Mesothelial cell of epicardium (in vitro differentiated cells): ENCODE data around the gene ENOX2. TPM values are rescaled to one million over a fixed set of nuclear protein-coding genes. Genes with fewer than 3 reads are reported as not detected.

Experiments
- DNase-seq, 2 experiments: peaks; one replicate each; pipeline ENCODE4 v3.0.0; 2021; ENCODE audit warnings: low spot score in 2 of 2; ENCODE audit not compliant: unreplicated experiment in 2 of 2
- H3K27ac Mint-ChIP-seq: 2 replicates; pipeline ENCODE4 v1.8.0; 2021; ENCODE audit warnings: mixed read lengths
- H3K27me3 Mint-ChIP-seq: 2 replicates; pipeline ENCODE4 v1.8.0; 2021; ENCODE audit warnings: low read depth, mixed read lengths
- H3K36me3 Mint-ChIP-seq: 2 replicates; pipeline ENCODE4 v1.8.0; 2021; ENCODE audit warnings: mixed read lengths
- H3K4me1 Mint-ChIP-seq: 2 replicates; pipeline ENCODE4 v1.8.0; 2021; ENCODE audit warnings: mixed read lengths
- H3K4me3 Mint-ChIP-seq: 2 replicates; pipeline ENCODE4 v1.8.0; 2021; ENCODE audit warnings: mild to moderate bottlenecking, moderate library complexity, mixed read lengths
- H3K9me3 Mint-ChIP-seq: 2 replicates; pipeline ENCODE4 v1.8.0; 2021; ENCODE audit warnings: mixed read lengths
- CTCF ChIP-seq: fragments of 200-600 bp; sonication (generic); IDR thresholded peaks from one replicate; pipeline ENCODE4 v1.5.0; 2021; ENCODE audit warnings: antibody characterized with exemption; ENCODE audit not compliant: unreplicated experiment
- total RNA-seq: library from RNA; stranded (reverse); gene quantifications from 3 replicates; pipeline ENCODE4 v1.2.1, GENCODE V29; 2021

ENOX2 gene
- total RNA-seq, 1 donor from 2014 or later, result 13.0 TPM

- Mint-ChIP-seq H3K27me3 (no peaks in the 10 kb centered on the region), H3K27ac (no peak overlapping the region), H3K9me3 (no peaks in the 10 kb centered on the region), H3K4me3 (no peak overlapping the region), H3K36me3 (no peaks in the 10 kb centered on the region), H3K4me1 (no peaks in the 10 kb centered on the region)
- DNase-seq, result no peak
- TF ChIP-seq CTCF, result no peak
These were observed 161.4 kb downstream of the ENOX2 start for GRCh38 chrX:130741584-130741983.

GRCh38 chrX:130741151-130741550 lies 161.9 kb downstream of the ENOX2 start:
- H3K4me1 Mint-ChIP-seq, result no peaks in the 10 kb centered on the region
- H3K9me3 Mint-ChIP-seq, result no peaks in the 10 kb centered on the region
- no peaks in the 10 kb centered on the region for H3K27me3 Mint-ChIP-seq
- no peak overlapping the region for H3K4me3 Mint-ChIP-seq
- DNase-seq, result no peak
- H3K36me3 Mint-ChIP-seq, result no peaks in the 10 kb centered on the region
- no peak for TF ChIP-seq CTCF
- H3K27ac Mint-ChIP-seq, result no peak overlapping the region

GRCh38 chrX:130738638-130739195 lies 164.3 kb downstream of the ENOX2 start:
- DNase-seq, result no peak
- Mint-ChIP-seq H3K27ac (no peak overlapping the region), H3K4me3 (no peak overlapping the region), H3K36me3 (no peaks in the 10 kb centered on the region), H3K9me3 (no peaks in the 10 kb centered on the region), H3K27me3 (no peaks in the 10 kb centered on the region), H3K4me1 (no peaks in the 10 kb centered on the region)
- TF ChIP-seq CTCF, result no peak

GRCh38 chrX:130734713-130735112 lies 168.3 kb downstream of the ENOX2 start:
- no peak overlapping the region for H3K27ac Mint-ChIP-seq
- no peak for DNase-seq
- no peak overlapping the region for H3K4me3 Mint-ChIP-seq
- H3K36me3 Mint-ChIP-seq, result peaks cover 3% of the 10 kb centered on the region
- H3K4me1 Mint-ChIP-seq, result no peaks in the 10 kb centered on the region
- no peaks in the 10 kb centered on the region for H3K27me3 Mint-ChIP-seq
- TF ChIP-seq CTCF, result no peak
- peaks cover 26% of the 10 kb centered on the region for H3K9me3 Mint-ChIP-seq

- Mint-ChIP-seq H3K36me3 (peaks cover 12% of the 10 kb centered on the region), H3K9me3 (peaks cover 47% of the 10 kb centered on the region), H3K4me1 (no peaks in the 10 kb centered on the region), H3K4me3 (no peak overlapping the region), H3K27me3 (peaks cover 4% of the 10 kb centered on the region), H3K27ac (no peak overlapping the region)
- no peak for TF ChIP-seq CTCF
- no peak for DNase-seq
These were observed 174.8 kb downstream of the ENOX2 start for GRCh38 chrX:130728208-130728607.

GRCh38 chrX:130726661-130727060 lies 176.3 kb downstream of the ENOX2 start:
- TF ChIP-seq CTCF, result no peak
- H3K27ac Mint-ChIP-seq, result no peak overlapping the region
- H3K9me3 Mint-ChIP-seq, result peaks cover 33% of the 10 kb centered on the region

More at GRCh38 chrX:130726661-130727060, 176.3 kb downstream of the ENOX2 start:
- no peak overlapping the region for H3K4me3 Mint-ChIP-seq
- H3K27me3 Mint-ChIP-seq, result peaks cover 7% of the 10 kb centered on the region
- peaks cover 9% of the 10 kb centered on the region for H3K36me3 Mint-ChIP-seq
- DNase-seq, result no peak
- H3K4me1 Mint-ChIP-seq, result no peaks in the 10 kb centered on the region
